SK-N-SH (cell line): ENCODE results near the gene TM6SF1.

Experiments used
- CHD2 ChIP-seq: fragments of 150-350 bp; IDR thresholded peaks from 2 replicates; pipeline ENCODE4 v1.6.1; 2018; ENCODE audit warnings: low read length; ENCODE audit not compliant: partially characterized antibody
- ELF1 ChIP-seq: IDR thresholded peaks from 2 replicates; pipeline ENCODE4 v1.4.0; 2012
- GABPA ChIP-seq: IDR thresholded peaks from 2 replicates; pipeline ENCODE4 v1.4.0; 2012; ENCODE audit warnings: low read depth, mild to moderate bottlenecking
- GATA2 ChIP-seq: sonication (generic); formaldehyde crosslinking; IDR thresholded peaks from 2 replicates; pipeline ENCODE4 v1.5.0; 2020; ENCODE audit warnings: mild to moderate bottlenecking, missing genetic modification reagents
- JUND ChIP-seq: IDR thresholded peaks from 2 replicates; pipeline ENCODE4 v1.4.0; 2012
- POLR2AphosphoS5 ChIP-seq: IDR thresholded peaks from 2 replicates; pipeline ENCODE4 v1.6.1; 2012; ENCODE audit warnings: low read depth, low read length
- RXRA ChIP-seq: IDR thresholded peaks from 2 replicates; pipeline ENCODE4 v1.4.0; 2012; ENCODE audit warnings: low read depth, mild to moderate bottlenecking, borderline replicate concordance
- TEAD4 ChIP-seq: IDR thresholded peaks from 2 replicates; pipeline ENCODE4 v1.4.0; 2012; ENCODE audit warnings: mild to moderate bottlenecking, borderline replicate concordance; ENCODE audit not compliant: insufficient read depth
- YY1 ChIP-seq: IDR thresholded peaks from 2 replicates; pipeline ENCODE4 v1.4.0; 2012; ENCODE audit warnings: low read depth, mild to moderate bottlenecking
- TF ChIP-seq, protein P1 (sequence below): fragments of 200-600 bp; sonication (generic); IDR thresholded peaks from 2 replicates; pipeline ENCODE4 v1.6.1; 2017; ENCODE audit warnings: antibody characterized with exemption, mild to moderate bottlenecking, moderate library complexity
- TF ChIP-seq, protein P2 (sequence below): IDR thresholded peaks from 2 replicates; pipeline ENCODE4 v1.4.0; 2012; ENCODE audit warnings: low read depth
- TF ChIP-seq, protein P3 (sequence below): IDR thresholded peaks from 2 replicates; pipeline ENCODE4; 2012
- TF ChIP-seq, protein P4 (sequence below): fragments of 150-350 bp; IDR thresholded peaks from 2 replicates; pipeline ENCODE4 v1.6.1; 2017; ENCODE audit warnings: antibody characterized with exemption, low read length, low read depth, borderline replicate concordance

DNA sequence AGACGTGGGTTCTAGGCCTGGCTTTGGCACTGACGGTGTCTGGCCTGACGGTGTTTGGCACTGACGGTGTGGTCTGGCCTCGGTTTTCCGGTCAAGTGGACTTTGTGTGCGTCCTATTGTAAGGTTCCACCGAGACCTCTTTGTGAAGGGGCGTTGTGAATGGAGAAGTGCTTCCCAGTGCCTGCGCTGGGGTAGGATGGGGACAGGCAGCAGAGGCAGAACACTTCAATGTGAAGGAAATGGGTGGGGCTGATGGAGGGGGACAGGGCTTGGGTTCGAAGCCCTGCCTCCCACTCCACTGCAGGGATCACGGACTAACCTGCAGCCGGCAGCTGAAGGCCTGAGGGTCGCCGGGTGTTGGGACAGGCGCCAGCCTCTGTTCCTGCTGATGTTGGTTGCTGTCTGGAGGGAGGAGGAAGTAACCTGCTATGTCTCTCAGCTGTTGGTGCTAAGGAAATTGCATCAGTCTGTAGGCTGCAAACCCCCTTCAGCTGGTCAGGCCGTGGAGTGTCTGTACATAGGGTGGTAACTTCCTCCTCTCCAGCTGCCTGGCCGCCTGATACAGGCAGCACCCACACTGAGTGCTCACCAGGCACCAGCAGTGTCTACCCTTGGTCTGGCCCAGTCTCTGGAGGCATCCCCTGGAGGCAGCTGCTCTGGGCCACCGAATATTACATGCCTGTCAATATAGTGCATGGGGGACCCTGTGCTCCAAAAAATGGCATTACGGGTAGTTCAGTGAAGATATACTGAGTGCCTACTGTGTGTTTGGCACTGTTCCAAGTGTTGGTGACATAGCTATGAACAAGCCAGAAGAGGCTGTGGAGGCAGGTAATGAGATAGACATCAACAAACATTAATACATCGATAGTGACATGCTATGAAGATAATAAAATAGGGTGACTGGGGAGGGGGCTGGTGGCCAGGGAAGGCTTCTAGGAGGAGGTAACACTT lies 1.1 kb downstream of the TM6SF1 start:
- TF ChIP-seq, protein P1, sequence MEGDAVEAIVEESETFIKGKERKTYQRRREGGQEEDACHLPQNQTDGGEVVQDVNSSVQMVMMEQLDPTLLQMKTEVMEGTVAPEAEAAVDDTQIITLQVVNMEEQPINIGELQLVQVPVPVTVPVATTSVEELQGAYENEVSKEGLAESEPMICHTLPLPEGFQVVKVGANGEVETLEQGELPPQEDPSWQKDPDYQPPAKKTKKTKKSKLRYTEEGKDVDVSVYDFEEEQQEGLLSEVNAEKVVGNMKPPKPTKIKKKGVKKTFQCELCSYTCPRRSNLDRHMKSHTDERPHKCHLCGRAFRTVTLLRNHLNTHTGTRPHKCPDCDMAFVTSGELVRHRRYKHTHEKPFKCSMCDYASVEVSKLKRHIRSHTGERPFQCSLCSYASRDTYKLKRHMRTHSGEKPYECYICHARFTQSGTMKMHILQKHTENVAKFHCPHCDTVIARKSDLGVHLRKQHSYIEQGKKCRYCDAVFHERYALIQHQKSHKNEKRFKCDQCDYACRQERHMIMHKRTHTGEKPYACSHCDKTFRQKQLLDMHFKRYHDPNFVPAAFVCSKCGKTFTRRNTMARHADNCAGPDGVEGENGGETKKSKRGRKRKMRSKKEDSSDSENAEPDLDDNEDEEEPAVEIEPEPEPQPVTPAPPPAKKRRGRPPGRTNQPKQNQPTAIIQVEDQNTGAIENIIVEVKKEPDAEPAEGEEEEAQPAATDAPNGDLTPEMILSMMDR: no peak
- TF ChIP-seq POLR2AphosphoS5: no peak
- TF ChIP-seq, protein P2, sequence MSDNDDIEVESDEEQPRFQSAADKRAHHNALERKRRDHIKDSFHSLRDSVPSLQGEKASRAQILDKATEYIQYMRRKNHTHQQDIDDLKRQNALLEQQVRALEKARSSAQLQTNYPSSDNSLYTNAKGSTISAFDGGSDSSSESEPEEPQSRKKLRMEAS: no peak
- TF ChIP-seq YY1: no peak
- TF ChIP-seq, protein P3, sequence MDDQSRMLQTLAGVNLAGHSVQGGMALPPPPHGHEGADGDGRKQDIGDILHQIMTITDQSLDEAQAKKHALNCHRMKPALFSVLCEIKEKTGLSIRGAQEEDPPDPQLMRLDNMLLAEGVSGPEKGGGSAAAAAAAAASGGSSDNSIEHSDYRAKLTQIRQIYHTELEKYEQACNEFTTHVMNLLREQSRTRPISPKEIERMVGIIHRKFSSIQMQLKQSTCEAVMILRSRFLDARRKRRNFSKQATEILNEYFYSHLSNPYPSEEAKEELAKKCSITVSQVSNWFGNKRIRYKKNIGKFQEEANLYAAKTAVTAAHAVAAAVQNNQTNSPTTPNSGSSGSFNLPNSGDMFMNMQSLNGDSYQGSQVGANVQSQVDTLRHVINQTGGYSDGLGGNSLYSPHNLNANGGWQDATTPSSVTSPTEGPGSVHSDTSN: no peak
- TF ChIP-seq JUND: no peak
- no peak for TF ChIP-seq RXRA
- no peak for TF ChIP-seq TEAD4
- TF ChIP-seq GATA2 (CRISPR knock-in tag): no peak
- TF ChIP-seq, protein P4, sequence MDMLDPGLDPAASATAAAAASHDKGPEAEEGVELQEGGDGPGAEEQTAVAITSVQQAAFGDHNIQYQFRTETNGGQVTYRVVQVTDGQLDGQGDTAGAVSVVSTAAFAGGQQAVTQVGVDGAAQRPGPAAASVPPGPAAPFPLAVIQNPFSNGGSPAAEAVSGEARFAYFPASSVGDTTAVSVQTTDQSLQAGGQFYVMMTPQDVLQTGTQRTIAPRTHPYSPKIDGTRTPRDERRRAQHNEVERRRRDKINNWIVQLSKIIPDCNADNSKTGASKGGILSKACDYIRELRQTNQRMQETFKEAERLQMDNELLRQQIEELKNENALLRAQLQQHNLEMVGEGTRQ: no peak
- no peak for TF ChIP-seq ELF1
- TF ChIP-seq CHD2: no peak
- no peak for TF ChIP-seq GABPA
